ENCODE data around the gene LDLRAD1.
"Not testable (repeated sequence)": the region's sequence is repeated elsewhere in the genome, so short reads cannot be mapped to it uniquely, and the experiment has no call there.

LDLRAD1 gene

DNA sequence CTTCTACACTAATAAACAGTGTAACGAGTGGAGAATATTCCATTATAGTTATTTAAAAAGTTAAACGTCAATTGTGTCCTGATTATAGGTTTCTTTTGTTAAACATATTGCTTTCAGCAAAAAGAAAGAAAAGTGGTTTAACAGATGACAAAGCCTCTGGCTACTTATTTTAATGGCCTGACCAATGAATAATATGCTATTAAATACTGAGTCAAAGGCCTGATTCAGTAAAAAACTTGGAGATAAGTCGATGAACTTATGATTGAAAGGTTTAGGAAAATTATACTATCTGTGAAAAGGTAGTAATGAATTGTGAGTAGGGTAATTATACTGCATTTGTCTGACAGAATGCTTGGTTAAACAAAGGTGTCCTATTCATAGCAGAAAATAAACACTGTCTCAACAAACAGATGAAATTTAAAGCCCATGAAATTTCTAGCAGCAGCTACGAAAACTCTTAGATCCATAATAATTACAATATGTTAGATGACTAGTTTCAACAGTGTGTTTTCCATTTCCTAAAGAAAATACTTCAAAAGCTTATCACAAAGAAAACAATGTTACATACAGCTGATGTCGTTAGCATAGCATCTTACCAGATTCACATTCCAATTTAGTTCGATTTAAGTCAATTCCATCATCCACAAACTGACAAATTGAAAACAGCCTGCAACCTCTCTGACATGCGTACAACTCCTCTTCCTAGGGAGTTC, 28.8 kb upstream of the LDLRAD1 start:
- Histone ChIP-seq H3K27ac (ENCODE audit: low read length) (no peak overlapping the region), H3K4me3 (ENCODE audit: low read length in 2 of 2) (no peak overlapping the region), H3K9ac (ENCODE audit: low read length in 2 of 2) (no peak overlapping the region), H3K9me3 (ENCODE audit: control insufficient read depth in 2 of 2, low read length in 2 of 2) (no peaks in the 10 kb centered on the region), H3K27me3 (ENCODE audit: control insufficient read depth in 1 of 2, insufficient read depth in 2 of 2, low read length in 2 of 2) (no peaks in the 10 kb centered on the region), H3K36me3 (ENCODE audit: control insufficient read depth in 2 of 2, insufficient read depth in 2 of 2, low read length in 2 of 2) (peaks cover 7 to 9% of the 10 kb centered on the region in 2 donors), H3K4me1 (ENCODE audit: control insufficient read depth, insufficient read depth, low read length) (peaks cover 13% of the 10 kb centered on the region)

DNA sequence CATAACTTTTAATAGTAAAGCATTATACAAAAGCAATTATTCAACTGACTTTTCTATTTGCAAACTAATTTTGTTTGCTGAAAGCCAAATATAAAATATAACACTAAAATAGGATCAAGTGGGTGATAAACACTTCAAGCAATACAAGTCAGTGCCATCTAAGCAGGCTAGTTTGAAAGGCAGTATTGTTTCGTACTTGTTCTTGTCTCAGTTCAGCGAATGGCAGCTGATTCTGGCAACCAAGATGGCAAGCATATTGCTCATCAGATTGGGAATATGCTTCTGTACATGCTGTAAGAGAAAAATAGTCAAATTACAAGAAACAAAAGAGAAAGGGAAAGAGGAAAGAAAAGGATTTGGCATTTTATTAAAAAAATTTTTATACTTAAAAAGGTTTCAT, 27.5 kb upstream of the LDLRAD1 start:
- Histone ChIP-seq H3K36me3 (ENCODE audit: control insufficient read depth in 2 of 2, insufficient read depth in 2 of 2, low read length in 2 of 2) (peaks cover 7 to 17% of the 10 kb centered on the region in 2 donors), H3K9ac (ENCODE audit: low read length in 2 of 2) (no peak overlapping the region)

DNA sequence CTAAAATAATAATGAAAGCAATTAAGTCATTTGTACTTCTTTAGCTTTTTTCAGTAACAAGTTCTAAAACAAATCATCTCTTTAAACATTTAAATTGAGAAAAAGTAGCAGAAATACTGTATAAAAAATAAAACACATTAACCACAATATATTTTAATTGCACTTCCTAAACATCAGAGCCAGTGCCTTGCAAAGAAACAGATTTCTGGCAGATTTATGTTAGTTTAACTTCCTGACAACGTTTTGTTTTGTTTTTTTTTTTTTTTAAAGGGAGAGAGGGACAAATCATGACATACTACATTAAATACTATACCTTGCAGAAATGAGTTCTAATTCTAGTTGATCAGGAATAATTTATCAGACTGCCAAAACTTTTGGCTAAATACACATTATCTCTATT, 23.8 kb upstream of the LDLRAD1 start:
- Histone ChIP-seq H3K9ac (ENCODE audit: low read length in 2 of 2) (no peak overlapping the region), H3K4me3 (ENCODE audit: low read length in 2 of 2) (no peak overlapping the region), H3K4me1 (ENCODE audit: control insufficient read depth, insufficient read depth, low read length) (no peaks in the 10 kb centered on the region), H3K27me3 (ENCODE audit: control insufficient read depth in 1 of 2, insufficient read depth in 2 of 2, low read length in 2 of 2) (no peaks in the 10 kb centered on the region), H3K36me3 (ENCODE audit: control insufficient read depth in 2 of 2, insufficient read depth in 2 of 2, low read length in 2 of 2) (peaks cover 16 to 35% of the 10 kb centered on the region in 2 donors), H3K27ac (ENCODE audit: low read length) (no peak overlapping the region), H3K9me3 (ENCODE audit: control insufficient read depth in 2 of 2, low read length in 2 of 2) (no peaks in the 10 kb centered on the region)

More for the DNA sequence above, 27.5 kb upstream of the LDLRAD1 start:
- Histone ChIP-seq H3K27me3 (ENCODE audit: control insufficient read depth in 1 of 2, insufficient read depth in 2 of 2, low read length in 2 of 2) (no peaks in the 10 kb centered on the region), H3K4me1 (ENCODE audit: control insufficient read depth, insufficient read depth, low read length) (peaks cover 4% of the 10 kb centered on the region), H3K27ac (ENCODE audit: low read length) (no peak overlapping the region), H3K9me3 (ENCODE audit: control insufficient read depth in 2 of 2, low read length in 2 of 2) (no peaks in the 10 kb centered on the region), H3K4me3 (ENCODE audit: low read length in 2 of 2) (no peak overlapping the region)

DNA sequence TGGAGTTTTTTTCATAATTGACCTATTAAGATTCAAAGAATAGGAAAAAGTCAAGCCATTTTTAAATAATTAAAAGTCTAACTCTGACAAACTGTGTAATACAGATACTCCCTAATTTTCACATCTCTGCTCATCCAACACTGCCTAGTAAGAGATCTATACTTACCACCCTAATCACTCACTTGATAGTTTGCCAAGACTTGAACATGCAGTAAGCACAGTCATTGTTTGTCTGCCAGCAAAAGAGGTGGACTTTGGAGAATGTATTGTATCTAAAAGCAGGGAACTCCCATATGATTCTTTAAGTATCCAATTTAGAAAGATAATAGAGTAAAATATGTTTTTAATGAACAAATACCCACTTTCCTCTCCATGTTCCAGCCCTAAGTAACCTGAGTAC, 19.5 kb upstream of the LDLRAD1 start:
- Histone ChIP-seq H3K9ac (ENCODE audit: low read length in 2 of 2) (no peak overlapping the region), H3K27ac (ENCODE audit: low read length) (no peak overlapping the region), H3K36me3 (ENCODE audit: control insufficient read depth in 2 of 2, insufficient read depth in 2 of 2, low read length in 2 of 2) (peaks cover 29 to 54% of the 10 kb centered on the region in 2 donors)

DNA sequence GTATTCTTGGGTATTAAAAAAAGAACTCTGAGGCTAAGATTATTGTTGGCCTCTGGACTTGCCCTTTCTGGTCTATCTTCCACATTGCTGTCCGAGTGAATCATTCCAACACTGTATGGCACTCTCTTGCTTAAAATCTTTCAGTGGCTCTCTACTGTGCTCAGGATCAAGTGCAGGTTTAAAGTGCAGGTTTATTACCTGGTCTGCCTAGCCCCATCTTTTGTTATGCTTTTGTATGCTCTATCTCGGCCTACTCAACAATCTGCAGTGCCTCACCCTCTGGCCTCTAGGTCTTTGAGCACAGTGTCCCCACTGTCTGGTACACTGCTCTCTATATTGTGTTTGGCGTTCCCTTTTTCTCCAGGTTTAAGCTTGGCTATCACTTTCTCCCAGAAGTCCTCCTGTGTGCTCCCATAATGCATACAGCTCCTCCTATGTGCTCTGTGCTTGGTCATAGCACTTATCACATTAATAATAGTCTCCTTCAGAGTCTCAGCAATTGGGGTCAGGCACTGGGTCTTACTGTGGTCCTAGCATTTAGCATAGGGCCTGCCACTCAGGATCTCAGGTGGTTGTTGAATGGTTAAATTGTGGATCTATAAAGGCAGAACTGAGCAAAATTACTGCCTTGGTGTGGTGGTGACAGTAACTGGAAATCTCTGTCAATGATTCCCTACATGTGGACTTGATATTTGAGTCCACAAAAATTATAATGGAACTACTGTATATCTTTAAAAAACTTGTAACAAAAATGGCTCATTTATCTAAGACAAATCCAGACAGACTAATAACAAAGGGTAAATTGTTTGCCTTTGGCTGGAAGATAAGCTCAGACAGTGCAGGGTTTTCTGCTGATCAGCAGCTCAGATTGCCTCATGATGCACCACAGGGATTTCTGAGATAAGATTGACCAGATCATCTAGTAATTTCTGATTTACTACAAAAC, 10.6 kb upstream of the LDLRAD1 start:
- H3K4me3 ChIP-seq (ENCODE audit: low read length in 2 of 2), result no peak overlapping the region
- H3K27ac ChIP-seq (ENCODE audit: low read length), result no peak overlapping the region
- no peaks in the 10 kb centered on the region for H3K27me3 ChIP-seq (ENCODE audit: control insufficient read depth in 1 of 2, insufficient read depth in 2 of 2, low read length in 2 of 2)
- no peaks in the 10 kb centered on the region for H3K9me3 ChIP-seq (ENCODE audit: control insufficient read depth in 2 of 2, low read length in 2 of 2)
- no peak overlapping the region for H3K9ac ChIP-seq (ENCODE audit: low read length in 2 of 2)
- no peaks in the 10 kb centered on the region for H3K4me1 ChIP-seq (ENCODE audit: control insufficient read depth, insufficient read depth, low read length)
- H3K36me3 ChIP-seq (ENCODE audit: control insufficient read depth in 2 of 2, insufficient read depth in 2 of 2, low read length in 2 of 2), result peaks cover 10 to 25% of the 10 kb centered on the region in 2 donors

More for the DNA sequence above, 19.5 kb upstream of the LDLRAD1 start:
- Histone ChIP-seq H3K9me3 (ENCODE audit: control insufficient read depth in 2 of 2, low read length in 2 of 2) (no peaks in the 10 kb centered on the region), H3K27me3 (ENCODE audit: control insufficient read depth in 1 of 2, insufficient read depth in 2 of 2, low read length in 2 of 2) (no peaks in the 10 kb centered on the region), H3K4me3 (ENCODE audit: low read length in 2 of 2) (no peak overlapping the region), H3K4me1 (ENCODE audit: control insufficient read depth, insufficient read depth, low read length) (no peaks in the 10 kb centered on the region)

DNA sequence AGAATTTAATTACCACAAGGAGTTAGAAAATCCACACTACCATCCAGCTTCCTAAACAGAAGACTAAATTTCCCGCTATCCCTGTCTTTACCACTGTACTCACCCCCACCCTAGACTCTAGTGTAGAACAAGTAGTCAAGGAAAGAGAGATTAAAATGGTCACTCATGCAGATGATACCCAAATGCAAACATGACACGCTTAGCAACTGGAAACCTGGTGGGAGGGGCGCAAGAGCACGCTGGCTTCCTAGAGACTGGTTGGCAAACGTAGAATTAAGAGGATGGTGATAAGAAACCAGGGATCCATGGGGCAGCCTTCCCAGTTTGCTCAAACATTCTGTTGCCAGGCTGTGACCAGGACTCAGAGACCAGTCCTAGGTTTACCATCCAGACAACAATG, 9.9 kb upstream of the LDLRAD1 start:
- Histone ChIP-seq H3K27ac (ENCODE audit: low read length) (no peak overlapping the region), H3K27me3 (ENCODE audit: control insufficient read depth in 1 of 2, insufficient read depth in 2 of 2, low read length in 2 of 2) (no peaks in the 10 kb centered on the region), H3K4me3 (ENCODE audit: low read length in 2 of 2) (no peak overlapping the region), H3K9me3 (ENCODE audit: control insufficient read depth in 2 of 2, low read length in 2 of 2) (no peaks in the 10 kb centered on the region), H3K4me1 (ENCODE audit: control insufficient read depth, insufficient read depth, low read length) (no peaks in the 10 kb centered on the region), H3K36me3 (ENCODE audit: control insufficient read depth in 2 of 2, insufficient read depth in 2 of 2, low read length in 2 of 2) (peaks cover 10 to 22% of the 10 kb centered on the region in 2 donors), H3K9ac (ENCODE audit: low read length in 2 of 2) (no peak overlapping the region)

DNA sequence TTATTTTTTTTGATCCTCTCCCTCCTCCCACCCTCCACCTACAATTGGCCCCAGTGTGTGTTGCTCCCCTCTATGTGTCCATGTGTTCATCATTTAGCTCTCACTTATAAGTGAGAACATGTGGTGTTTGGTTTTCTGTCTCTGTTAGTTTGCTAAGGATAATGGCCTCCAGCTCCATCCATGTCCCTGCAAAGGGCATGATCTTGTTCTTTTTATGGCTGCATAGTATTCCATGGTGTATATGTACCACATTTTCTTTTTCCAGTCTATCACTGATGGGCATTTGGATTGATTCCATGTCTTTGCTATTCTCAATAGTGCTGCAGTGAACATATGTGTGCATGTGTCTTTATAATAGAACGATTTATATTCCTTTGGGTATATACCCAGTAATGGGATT, 6.8 kb upstream of the LDLRAD1 start:
- H3K36me3 ChIP-seq (ENCODE audit: control insufficient read depth in 2 of 2, insufficient read depth in 2 of 2, low read length in 2 of 2); H3K9me3 ChIP-seq (ENCODE audit: control insufficient read depth in 2 of 2, low read length in 2 of 2); H3K9ac ChIP-seq (ENCODE audit: low read length in 2 of 2); H3K4me3 ChIP-seq (ENCODE audit: low read length in 2 of 2); H3K4me1 ChIP-seq (ENCODE audit: control insufficient read depth, insufficient read depth, low read length); H3K27ac ChIP-seq (ENCODE audit: low read length); H3K27me3 ChIP-seq (ENCODE audit: control insufficient read depth in 1 of 2, insufficient read depth in 2 of 2, low read length in 2 of 2): not testable (repeated sequence)

DNA sequence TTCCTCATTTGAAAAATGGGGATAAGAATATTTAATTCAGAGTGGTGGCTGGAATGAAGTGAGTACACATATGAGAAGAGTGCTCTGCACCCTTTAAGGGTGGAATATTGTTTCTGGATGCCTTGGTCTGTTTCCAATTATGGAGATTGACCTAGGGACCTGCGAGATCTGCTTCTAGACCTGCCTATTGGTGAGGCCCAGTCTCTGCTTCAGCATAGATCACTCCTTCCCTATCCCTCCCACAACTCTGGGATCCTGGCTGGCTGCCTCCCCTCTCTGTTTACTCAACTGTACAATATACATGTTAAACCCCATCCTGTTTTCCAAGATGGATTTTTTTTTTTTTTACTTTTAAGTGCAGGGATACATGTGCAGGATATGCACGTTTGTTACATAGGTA, 6.4 kb upstream of the LDLRAD1 start:
- H3K4me3 ChIP-seq (ENCODE audit: low read length in 2 of 2), result no peak overlapping the region
- H3K9me3 ChIP-seq (ENCODE audit: control insufficient read depth in 2 of 2, low read length in 2 of 2), result no peaks in the 10 kb centered on the region
- H3K27ac ChIP-seq (ENCODE audit: low read length), result no peak overlapping the region
- H3K36me3 ChIP-seq (ENCODE audit: control insufficient read depth in 2 of 2, insufficient read depth in 2 of 2, low read length in 2 of 2), result peaks cover 3 to 5% of the 10 kb centered on the region in 2 donors
- no peaks in the 10 kb centered on the region for H3K4me1 ChIP-seq (ENCODE audit: control insufficient read depth, insufficient read depth, low read length)
- H3K27me3 ChIP-seq (ENCODE audit: control insufficient read depth in 1 of 2, insufficient read depth in 2 of 2, low read length in 2 of 2), result no peaks in the 10 kb centered on the region
- no peak overlapping the region for H3K9ac ChIP-seq (ENCODE audit: low read length in 2 of 2)

DNA sequence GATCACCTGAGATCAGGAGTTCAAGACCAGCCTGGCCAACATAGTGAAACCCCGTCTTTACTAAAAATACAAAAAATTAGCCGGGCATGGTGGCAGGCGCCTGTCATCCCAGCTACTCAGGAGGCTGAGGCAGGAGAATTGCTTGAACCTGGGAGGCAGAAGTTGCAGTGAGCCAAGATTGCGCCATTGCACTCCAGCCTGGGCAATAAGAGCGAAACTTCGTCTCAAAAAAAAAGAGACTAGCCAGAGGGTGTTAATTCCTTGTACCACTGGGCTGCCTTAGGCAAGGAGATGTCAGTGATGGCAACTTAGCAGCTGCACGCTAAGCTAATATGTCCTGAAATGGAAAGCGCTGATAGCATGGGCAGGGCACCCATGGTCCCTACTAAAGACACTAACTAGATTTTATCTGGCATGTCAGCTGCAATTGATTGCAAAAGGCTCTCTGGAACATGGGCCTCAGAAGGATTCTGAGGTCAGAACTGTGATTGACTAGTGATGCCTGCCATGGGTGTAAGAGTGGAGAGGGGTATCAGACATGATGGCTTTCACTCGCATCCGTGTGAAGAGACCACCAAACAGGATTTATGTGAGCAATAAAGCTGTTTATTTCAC, 1.7 kb upstream of the LDLRAD1 start:
- H3K27ac ChIP-seq (ENCODE audit: low read length); H3K36me3 ChIP-seq (ENCODE audit: control insufficient read depth in 2 of 2, insufficient read depth in 2 of 2, low read length in 2 of 2): not testable (repeated sequence)

DNA sequence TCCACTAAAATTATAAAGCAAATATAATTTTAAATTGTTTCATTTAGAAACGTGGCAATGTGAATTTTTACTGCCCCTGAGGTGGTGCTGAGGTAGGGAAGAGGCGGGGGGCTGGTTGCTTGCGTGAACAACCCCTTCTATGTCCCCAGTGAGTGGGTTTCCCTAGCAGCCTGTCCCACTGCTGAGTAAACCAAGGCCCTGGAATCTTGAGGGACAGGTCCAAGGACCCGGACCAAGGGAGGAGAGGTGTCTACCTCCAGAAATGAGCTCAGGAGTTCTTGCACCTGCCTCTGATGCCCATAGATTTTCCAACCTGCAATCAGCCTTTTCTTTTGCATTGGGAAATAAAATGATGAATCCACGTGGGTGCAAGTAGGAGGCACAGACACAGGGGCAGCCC, 649 bp upstream of the LDLRAD1 start:
- H3K27me3 ChIP-seq (ENCODE audit: control insufficient read depth in 1 of 2, insufficient read depth in 2 of 2, low read length in 2 of 2), result peaks cover 4 to 8% of the 10 kb centered on the region in 2 donors
- no peak overlapping the region for H3K4me3 ChIP-seq (ENCODE audit: low read length in 2 of 2)
- no peaks in the 10 kb centered on the region for H3K36me3 ChIP-seq (ENCODE audit: control insufficient read depth in 2 of 2, insufficient read depth in 2 of 2, low read length in 2 of 2)
- H3K9me3 ChIP-seq (ENCODE audit: control insufficient read depth in 2 of 2, low read length in 2 of 2), result no peaks in the 10 kb centered on the region
- H3K27ac ChIP-seq (ENCODE audit: low read length), result no peak overlapping the region
- H3K9ac ChIP-seq (ENCODE audit: low read length in 2 of 2), result no peak overlapping the region
- H3K4me1 ChIP-seq (ENCODE audit: control insufficient read depth, insufficient read depth, low read length), result no peaks in the 10 kb centered on the region

More for the DNA sequence above, 1.7 kb upstream of the LDLRAD1 start:
- H3K4me1 ChIP-seq (ENCODE audit: control insufficient read depth, insufficient read depth, low read length); H3K9me3 ChIP-seq (ENCODE audit: control insufficient read depth in 2 of 2, low read length in 2 of 2); H3K9ac ChIP-seq (ENCODE audit: low read length in 2 of 2); H3K4me3 ChIP-seq (ENCODE audit: low read length in 2 of 2); H3K27me3 ChIP-seq (ENCODE audit: control insufficient read depth in 1 of 2, insufficient read depth in 2 of 2, low read length in 2 of 2): not testable (repeated sequence)

All from stomach smooth muscle (tissue), 2 donors.